PFSK-1 (cell line): ENCODE results near the gene RAB21.

Experiments
- FOXP2 ChIP-seq: optimal IDR thresholded peaks from 2 replicates; pipeline ENCODE3; 2011; ENCODE audit warnings: borderline replicate concordance, control low read depth, inconsistent platforms; ENCODE audit not compliant: insufficient read depth; ENCODE audit errors: extremely low read length, extremely low read depth
- POLR2AphosphoS5 ChIP-seq: IDR thresholded peaks from 2 replicates; pipeline ENCODE4 v1.6.1; 2012; ENCODE audit warnings: low read depth, mild to moderate bottlenecking, control low read depth, low read length, moderate library complexity
- SIN3A ChIP-seq: IDR thresholded peaks from 2 replicates; pipeline ENCODE4 v1.6.1; 2012; ENCODE audit warnings: mild to moderate bottlenecking, low read length, moderate library complexity, borderline replicate concordance; ENCODE audit not compliant: insufficient read depth

DNA sequence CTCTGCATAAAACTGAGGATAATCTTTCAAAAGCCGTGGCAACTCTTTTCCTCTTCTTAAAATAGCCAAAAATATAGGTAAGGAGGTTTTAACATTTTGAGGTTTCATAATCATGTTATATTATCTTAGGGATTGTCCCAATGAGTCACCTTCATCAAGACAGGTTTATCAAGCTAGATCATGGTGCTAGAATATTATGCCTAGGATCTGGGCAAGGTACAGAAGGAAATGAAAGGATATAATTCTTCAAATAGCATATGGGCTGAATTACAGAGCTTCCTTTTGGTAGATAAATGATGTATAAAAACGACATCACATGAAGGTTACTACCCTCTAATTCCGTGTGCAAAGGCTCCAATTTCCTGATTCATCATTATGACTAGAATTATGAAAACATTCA, 56.3 kb downstream of the RAB21 start:
- TF ChIP-seq POLR2AphosphoS5: no peak
- no peak for TF ChIP-seq FOXP2
- no peak for TF ChIP-seq SIN3A
